K562 (cell line): ENCODE measurements around the gene EPHA2. TPM values are rescaled to one million over a fixed set of nuclear protein-coding genes. Genes with fewer than 3 reads are reported as not detected.
A peak's percentile ranks its signal among the peaks of the same experiment; 100 is the strongest.

Experiments
- DNMT1 ChIP-seq: fragments of 450-650 bp; IDR thresholded peaks from 2 replicates; pipeline ENCODE4 v1.6.1; 2016; ENCODE audit warnings: antibody characterized with exemption, mild to moderate bottlenecking
- HDAC2 ChIP-seq: fragments of 450-650 bp; IDR thresholded peaks from 2 replicates; pipeline ENCODE4 v1.6.1; 2016; ENCODE audit warnings: mild to moderate bottlenecking
- HMG20B ChIP-seq: fragments of 250-450 bp; sonication (Bioruptor Pico); IDR thresholded peaks from 2 replicates; pipeline ENCODE4 v1.5.0; 2021; ENCODE audit warnings: mild to moderate bottlenecking
- PTBP1 ChIP-seq: fragments of 200-400 bp; formaldehyde crosslinking; IDR thresholded peaks from 2 replicates; pipeline ENCODE4 v1.6.1; 2017; ENCODE audit warnings: low read depth, low read length
- SIN3A ChIP-seq, 2 experiments: fragments of 150-350 bp in 1 of 2; IDR thresholded peaks; 2 replicates each; pipeline ENCODE4 v1.6.1; 2011 to 2016; ENCODE audit warnings: borderline replicate concordance in 2 of 2, low read depth in 2 of 2, low read length in 2 of 2, mild to moderate bottlenecking in 2 of 2, moderate library complexity in 2 of 2; ENCODE audit not compliant: control insufficient read depth in 1 of 2
- U2AF2 ChIP-seq: fragments of 200-400 bp; formaldehyde crosslinking; optimal IDR thresholded peaks from 2 replicates; pipeline ENCODE3; 2017; ENCODE audit warnings: low read depth, mild to moderate bottlenecking, low read length
- ZFP91 ChIP-seq: sonication (generic); formaldehyde crosslinking; IDR thresholded peaks from 2 replicates; pipeline ENCODE4 v1.8.0; 2022; ENCODE audit warnings: mild to moderate bottlenecking, missing genetic modification reagents
- polyA plus RNA-seq, 8 experiments: library from polyadenylated mRNA; depleted of rRNA in 4 of 8; stranded (reverse) in 5 of 8; unstranded in 3 of 8; fragments of >200 nt; fragmentation: Nextera tagmentation in 2 of 8; fragmentation: Illumina TruSeq in 1 of 8; extraction: Ambion mirVana in 2 of 8; extraction: Trizol in 1 of 8; gene quantifications; 2 replicates each; pipeline versions ENCODE4 v1.2.1 to v1.2.3, GENCODE V29; 2011 to 2014; ENCODE audit warnings: inconsistent platforms in 1 of 8, missing spikeins in 1 of 8
- total RNA-seq, 7 experiments: library from RNA; depleted of rRNA in 6 of 7; stranded (reverse); fragments of >200 nt in 6 of 7; fragmentation: Illumina TruSeq in 2 of 7; extraction: Trizol in 2 of 7; gene quantifications; 2 replicates each; pipeline versions ENCODE4 v1.2.1 to v1.2.3, GENCODE V29; 2011 to 2021; ENCODE audit warnings: low replicate concordance in 1 of 7
- TF ChIP-seq, protein P1 (sequence below): fragments of 450-650 bp; IDR thresholded peaks from 2 replicates; pipeline ENCODE4 v1.6.1; 2017; ENCODE audit warnings: antibody characterized with exemption, mild to moderate bottlenecking
- TF ChIP-seq, protein P2 (sequence below): IDR thresholded peaks from 2 replicates; pipeline ENCODE4 v1.6.1; 2011; ENCODE audit warnings: borderline replicate concordance, low read depth, mild to moderate bottlenecking, moderate library complexity, low read length; ENCODE audit not compliant: insufficient read depth, poor library complexity, severe bottlenecking
- TF ChIP-seq, protein P3 (sequence below): sonication (generic); formaldehyde crosslinking; IDR thresholded peaks from 2 replicates; pipeline ENCODE4 v1.9.0; 2022; ENCODE audit warnings: mild to moderate bottlenecking, missing genetic modification reagents
- TF ChIP-seq, protein P4 (sequence below): sonication (generic); formaldehyde crosslinking; IDR thresholded peaks from 2 replicates; pipeline ENCODE4 v1.8.0; 2023; ENCODE audit warnings: missing genetic modification reagents, mild to moderate bottlenecking, borderline replicate concordance

EPHA2 gene
- total and polyA plus RNA-seq, 9 of the 15 experiments (the other 6 are each of a cell fraction or from before 2014, with no cell fraction given), result 0.04 to 0.40 (median 0.07) TPM; not detected in 4

DNA sequence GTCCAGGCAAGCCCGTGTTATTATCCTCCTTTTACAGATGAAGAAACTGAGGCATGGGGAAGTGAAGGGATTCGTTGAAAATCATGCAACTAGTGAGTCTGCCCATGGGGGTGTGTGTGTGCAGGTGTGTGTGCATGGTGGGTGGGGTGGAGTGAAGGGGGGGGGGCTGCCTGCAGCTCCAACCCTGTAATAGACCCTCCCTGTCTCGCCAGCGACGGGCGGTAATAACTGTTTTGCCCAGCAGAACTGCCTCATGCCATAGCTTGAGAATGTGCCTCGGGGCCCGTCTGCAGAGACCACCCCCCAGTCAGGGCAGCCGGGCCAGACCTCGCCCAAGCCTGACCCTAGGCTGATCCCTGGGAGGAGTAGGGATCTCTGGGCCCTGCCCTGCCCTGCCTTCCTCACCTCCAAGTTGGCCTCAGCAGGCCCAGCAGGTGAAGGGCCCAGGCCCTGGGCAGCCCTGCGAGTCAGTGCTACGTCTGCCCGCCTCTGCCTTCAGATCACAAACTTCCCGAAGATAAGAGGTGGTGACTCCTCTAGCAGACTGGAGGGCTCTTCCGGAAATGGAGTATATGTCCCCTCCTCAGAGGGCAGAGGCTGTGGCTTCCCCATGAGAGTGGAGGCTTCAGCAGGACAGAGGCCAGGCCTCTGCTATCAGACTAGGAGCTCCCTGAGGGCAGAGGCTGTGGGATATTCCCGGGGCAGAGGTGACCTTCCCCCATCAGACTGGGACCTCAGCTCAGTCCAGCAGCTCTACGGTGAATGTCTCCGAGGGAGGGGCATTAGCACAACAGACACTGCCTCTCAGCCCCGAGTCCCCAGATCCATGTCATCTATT is 15.7 kb upstream of the EPHA2 start (continued):
- TF ChIP-seq, protein P1, sequence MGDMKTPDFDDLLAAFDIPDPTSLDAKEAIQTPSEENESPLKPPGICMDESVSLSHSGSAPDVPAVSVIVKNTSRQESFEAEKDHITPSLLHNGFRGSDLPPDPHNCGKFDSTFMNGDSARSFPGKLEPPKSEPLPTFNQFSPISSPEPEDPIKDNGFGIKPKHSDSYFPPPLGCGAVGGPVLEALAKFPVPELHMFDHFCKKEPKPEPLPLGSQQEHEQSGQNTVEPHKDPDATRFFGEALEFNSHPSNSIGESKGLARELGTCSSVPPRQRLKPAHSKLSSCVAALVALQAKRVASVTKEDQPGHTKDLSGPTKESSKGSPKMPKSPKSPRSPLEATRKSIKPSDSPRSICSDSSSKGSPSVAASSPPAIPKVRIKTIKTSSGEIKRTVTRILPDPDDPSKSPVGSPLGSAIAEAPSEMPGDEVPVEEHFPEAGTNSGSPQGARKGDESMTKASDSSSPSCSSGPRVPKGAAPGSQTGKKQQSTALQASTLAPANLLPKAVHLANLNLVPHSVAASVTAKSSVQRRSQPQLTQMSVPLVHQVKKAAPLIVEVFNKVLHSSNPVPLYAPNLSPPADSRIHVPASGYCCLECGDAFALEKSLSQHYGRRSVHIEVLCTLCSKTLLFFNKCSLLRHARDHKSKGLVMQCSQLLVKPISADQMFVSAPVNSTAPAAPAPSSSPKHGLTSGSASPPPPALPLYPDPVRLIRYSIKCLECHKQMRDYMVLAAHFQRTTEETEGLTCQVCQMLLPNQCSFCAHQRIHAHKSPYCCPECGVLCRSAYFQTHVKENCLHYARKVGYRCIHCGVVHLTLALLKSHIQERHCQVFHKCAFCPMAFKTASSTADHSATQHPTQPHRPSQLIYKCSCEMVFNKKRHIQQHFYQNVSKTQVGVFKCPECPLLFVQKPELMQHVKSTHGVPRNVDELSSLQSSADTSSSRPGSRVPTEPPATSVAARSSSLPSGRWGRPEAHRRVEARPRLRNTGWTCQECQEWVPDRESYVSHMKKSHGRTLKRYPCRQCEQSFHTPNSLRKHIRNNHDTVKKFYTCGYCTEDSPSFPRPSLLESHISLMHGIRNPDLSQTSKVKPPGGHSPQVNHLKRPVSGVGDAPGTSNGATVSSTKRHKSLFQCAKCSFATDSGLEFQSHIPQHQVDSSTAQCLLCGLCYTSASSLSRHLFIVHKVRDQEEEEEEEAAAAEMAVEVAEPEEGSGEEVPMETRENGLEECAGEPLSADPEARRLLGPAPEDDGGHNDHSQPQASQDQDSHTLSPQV, result peak; percentile 87
- TF ChIP-seq, protein P2, sequence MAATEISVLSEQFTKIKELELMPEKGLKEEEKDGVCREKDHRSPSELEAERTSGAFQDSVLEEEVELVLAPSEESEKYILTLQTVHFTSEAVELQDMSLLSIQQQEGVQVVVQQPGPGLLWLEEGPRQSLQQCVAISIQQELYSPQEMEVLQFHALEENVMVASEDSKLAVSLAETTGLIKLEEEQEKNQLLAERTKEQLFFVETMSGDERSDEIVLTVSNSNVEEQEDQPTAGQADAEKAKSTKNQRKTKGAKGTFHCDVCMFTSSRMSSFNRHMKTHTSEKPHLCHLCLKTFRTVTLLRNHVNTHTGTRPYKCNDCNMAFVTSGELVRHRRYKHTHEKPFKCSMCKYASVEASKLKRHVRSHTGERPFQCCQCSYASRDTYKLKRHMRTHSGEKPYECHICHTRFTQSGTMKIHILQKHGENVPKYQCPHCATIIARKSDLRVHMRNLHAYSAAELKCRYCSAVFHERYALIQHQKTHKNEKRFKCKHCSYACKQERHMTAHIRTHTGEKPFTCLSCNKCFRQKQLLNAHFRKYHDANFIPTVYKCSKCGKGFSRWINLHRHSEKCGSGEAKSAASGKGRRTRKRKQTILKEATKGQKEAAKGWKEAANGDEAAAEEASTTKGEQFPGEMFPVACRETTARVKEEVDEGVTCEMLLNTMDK, result no peak
- TF ChIP-seq U2AF2 (no peak), SIN3A (IDR thresholded peaks at IDR 0.05; ENCODE audit: borderline replicate concordance in 2 of 2, control insufficient read depth in 1 of 2, low read depth in 2 of 2, low read length in 2 of 2) (no peak), ZFP91 (no peak), DNMT1 (no peak), PTBP1 (no peak), HMG20B (CRISPR knock-in tag) (no peak), HDAC2 (no peak)
- TF ChIP-seq, protein P3, sequence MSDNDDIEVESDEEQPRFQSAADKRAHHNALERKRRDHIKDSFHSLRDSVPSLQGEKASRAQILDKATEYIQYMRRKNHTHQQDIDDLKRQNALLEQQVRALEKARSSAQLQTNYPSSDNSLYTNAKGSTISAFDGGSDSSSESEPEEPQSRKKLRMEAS (CRISPR knock-in tag), result peak; percentile 25; the same call in 1 of the 2 replicates
- TF ChIP-seq, protein P4, sequence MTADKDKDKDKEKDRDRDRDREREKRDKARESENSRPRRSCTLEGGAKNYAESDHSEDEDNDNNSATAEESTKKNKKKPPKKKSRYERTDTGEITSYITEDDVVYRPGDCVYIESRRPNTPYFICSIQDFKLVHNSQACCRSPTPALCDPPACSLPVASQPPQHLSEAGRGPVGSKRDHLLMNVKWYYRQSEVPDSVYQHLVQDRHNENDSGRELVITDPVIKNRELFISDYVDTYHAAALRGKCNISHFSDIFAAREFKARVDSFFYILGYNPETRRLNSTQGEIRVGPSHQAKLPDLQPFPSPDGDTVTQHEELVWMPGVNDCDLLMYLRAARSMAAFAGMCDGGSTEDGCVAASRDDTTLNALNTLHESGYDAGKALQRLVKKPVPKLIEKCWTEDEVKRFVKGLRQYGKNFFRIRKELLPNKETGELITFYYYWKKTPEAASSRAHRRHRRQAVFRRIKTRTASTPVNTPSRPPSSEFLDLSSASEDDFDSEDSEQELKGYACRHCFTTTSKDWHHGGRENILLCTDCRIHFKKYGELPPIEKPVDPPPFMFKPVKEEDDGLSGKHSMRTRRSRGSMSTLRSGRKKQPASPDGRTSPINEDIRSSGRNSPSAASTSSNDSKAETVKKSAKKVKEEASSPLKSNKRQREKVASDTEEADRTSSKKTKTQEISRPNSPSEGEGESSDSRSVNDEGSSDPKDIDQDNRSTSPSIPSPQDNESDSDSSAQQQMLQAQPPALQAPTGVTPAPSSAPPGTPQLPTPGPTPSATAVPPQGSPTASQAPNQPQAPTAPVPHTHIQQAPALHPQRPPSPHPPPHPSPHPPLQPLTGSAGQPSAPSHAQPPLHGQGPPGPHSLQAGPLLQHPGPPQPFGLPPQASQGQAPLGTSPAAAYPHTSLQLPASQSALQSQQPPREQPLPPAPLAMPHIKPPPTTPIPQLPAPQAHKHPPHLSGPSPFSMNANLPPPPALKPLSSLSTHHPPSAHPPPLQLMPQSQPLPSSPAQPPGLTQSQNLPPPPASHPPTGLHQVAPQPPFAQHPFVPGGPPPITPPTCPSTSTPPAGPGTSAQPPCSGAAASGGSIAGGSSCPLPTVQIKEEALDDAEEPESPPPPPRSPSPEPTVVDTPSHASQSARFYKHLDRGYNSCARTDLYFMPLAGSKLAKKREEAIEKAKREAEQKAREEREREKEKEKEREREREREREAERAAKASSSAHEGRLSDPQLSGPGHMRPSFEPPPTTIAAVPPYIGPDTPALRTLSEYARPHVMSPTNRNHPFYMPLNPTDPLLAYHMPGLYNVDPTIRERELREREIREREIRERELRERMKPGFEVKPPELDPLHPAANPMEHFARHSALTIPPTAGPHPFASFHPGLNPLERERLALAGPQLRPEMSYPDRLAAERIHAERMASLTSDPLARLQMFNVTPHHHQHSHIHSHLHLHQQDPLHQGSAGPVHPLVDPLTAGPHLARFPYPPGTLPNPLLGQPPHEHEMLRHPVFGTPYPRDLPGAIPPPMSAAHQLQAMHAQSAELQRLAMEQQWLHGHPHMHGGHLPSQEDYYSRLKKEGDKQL (CRISPR knock-in tag), result peak; percentile 44; the same call in 1 of the 2 replicates
